DMS153 treated with DMSO at 0.1 percent for 48 hours (cell line): ENCODE data around the gene RNF220.

Experiments used
- DNase-seq: peaks from one replicate; lab custom pipeline; 2025; ENCODE audit not compliant: unreplicated experiment; lab: John Stamatoyannopoulos, UW

The RNF220 gene

DNA sequence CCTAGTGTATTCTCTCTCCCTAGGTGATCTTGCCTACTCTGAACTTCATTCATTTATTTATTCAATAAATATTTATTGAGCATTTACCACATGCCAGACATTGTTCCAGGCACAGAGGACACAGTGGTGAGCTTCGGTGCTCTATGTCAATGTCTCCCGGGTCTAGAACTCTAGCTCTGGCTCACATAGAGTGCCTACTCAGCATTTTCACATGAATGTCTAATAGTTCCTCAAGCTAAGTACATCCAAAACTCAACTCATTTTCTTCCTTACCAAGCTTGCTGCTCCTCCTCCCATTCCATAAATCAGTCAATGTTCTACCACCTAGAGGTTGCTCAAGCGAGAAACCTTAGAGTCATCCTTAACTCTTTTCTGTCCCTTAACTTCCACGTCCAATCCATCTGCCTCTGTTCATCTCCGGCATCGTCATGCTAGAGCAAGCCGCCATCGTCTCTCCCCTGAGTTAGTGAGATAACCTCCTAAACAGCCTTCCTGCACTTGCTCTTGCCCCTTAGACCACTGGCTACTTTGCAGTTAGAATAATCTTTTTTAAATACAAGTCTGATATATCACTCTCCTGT, 201.7 kb downstream of the RNF220 start:
- no peak for DNase-seq

DNA sequence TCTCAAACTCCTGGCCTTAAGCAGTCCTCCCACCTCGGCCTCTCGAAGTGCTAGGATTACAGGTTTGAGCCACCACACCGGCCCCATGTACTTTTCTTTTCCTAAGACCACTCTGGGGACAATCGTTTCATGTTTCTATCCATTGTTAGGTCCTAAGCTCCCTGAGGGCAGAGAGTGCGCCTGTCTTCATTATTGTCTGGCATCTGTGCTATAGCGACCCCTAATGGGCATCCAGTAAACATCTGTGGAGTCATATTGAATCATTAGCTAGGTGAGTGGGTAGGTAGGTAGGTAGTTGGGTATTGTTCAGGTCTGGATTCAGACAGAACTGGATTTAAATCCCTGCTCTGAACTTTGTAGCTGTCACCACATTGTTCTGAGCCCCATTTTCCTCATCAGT, 203.1 kb downstream of the RNF220 start:
- DNase-seq: no peak

DNA sequence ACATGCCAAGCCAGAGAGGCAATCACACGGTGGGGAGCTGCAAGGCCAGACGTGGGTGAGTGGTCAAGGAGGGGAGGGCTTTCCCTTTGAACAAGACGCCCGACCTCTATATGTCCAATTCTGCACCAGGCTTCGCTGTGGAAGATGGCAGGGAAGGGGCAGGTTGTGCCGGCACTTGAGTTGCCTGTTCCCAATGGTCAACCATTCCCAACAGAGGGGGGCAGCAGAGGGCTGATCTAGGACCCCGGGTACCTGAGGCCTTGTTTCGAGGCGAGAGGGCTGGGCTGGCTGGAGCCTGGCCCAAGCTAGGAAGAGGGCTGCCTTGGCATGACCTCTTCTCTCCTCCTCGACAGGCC, 204.3 kb downstream of the RNF220 start:
- peak; percentile 40 for DNase-seq

DNA sequence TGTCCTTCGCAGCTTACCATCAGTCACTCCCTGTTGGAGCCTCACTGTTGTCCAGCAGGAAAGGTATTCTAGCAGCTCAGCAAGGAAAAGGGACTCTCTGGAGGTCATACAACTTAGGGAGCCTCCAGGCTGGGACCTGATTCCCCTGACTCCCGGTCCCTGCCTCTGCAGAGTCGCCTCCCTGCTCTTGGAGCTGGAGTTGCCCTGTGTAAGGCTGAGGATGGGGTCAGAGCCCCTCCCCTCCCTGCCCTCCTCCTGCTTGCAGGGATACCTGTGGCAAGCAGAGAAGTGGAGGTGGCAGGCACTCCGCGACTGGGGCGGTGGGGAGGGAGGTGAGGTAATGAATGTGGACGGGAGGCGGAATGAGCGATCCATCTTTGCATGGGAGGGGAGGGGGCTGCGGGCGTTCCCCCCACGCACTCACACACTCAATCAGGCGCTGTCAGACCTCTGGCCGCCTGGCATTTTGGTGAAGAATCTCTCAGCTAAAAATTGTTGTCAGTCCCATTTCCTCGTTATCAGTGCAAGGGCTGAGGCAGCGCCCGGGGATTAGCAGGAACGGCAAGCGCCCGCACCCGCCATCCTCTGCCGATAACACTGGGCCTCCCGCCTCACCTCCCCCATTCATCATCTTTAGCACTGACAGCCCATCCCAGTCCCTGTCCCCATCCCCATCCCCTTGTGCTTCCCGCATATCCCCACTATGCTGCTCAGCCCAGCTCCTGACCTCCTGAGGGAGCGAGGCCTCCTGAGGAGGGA, 204.9 kb downstream of the RNF220 start:
- DNase-seq: no peak

DNA sequence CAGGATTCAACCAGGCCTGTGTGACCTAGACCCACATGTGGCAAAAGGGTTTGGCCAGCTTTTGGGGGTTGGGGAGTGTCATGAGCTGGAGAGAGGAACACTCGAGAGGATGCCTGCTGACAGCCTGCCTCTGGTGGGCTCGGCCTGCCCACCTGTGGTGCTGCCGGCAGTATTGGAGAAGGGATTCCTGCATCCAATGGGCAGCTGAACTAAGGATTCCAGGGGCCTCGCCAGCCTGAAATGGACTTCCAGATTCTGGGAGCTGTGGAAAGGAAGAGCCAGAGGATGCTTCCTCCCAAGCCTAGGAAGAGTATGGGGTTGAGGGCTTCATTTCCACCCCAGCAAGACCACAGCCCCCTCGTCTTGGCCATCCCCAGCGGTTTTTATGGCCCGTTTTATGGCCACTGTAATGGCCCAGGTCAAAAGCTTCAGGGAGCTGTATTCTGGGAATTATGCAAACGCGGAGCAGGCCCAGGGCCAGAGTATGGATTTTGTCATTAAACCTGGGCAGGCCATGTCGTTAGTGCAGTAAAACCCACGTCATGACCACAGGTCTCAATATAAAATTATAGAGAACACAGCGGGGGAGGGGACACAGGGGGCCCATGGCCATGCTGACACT, 205.6 kb downstream of the RNF220 start:
- DNase-seq: no peak

DNA sequence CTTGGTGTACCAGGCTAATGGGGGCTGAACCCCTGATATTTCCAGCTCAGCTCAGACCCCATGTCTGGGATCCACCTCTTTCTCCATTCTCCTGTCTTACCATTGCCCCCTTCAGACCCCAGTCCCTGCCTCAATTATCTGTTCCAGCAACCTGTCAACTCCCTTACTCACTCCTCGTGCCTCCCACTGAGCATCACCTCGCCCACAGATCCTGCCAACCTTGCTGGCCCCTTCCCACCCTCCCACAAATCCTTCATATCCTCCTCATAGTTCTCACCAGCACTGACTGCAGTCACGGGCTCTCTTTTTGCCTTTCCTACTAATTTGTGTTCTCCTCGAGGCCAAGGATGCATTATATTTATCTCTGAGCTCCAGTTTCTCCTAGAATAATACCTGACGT, 206.4 kb downstream of the RNF220 start:
- DNase-seq: no peak

DNA sequence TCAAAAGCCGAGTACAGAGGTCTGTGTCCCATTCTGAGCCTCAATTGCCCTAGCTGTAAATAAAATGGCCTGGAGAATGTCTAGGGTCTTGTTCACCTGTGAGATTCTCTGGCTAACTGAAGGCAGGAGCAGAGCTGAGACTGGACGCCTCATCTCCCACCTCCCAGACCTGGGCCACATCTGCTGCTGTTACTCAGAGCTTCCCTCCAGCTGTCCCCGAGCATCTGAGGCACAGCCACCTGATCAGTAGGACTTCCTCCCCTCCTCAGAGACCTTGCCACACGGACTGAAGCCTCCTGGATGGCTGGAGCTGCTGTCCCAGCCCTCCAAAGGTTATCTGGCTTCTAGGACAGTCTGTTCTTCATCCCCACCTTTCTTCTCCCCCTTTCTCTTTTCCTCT, 206.8 kb downstream of the RNF220 start:
- DNase-seq: no peak

DNA sequence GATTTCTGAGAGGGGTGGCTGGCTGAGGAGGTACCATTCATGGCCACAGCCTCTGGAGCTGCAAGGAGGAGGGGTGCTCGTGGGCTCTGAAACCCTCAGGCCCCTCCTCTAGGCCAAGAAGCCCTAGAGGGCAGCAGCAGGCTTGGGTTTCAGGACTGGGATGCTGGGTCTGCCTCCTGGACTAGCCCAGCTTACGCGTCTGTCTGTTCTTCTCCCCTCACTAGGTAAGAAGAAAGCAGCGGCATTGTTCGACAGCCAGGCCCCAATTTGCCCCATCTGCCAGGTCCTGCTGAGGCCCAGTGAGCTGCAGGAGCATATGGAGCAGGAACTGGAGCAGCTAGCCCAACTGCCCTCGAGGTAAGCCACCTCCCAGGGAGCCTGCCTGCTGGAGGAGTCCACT, 208.9 kb downstream of the RNF220 start:
- no peak for DNase-seq

DNA sequence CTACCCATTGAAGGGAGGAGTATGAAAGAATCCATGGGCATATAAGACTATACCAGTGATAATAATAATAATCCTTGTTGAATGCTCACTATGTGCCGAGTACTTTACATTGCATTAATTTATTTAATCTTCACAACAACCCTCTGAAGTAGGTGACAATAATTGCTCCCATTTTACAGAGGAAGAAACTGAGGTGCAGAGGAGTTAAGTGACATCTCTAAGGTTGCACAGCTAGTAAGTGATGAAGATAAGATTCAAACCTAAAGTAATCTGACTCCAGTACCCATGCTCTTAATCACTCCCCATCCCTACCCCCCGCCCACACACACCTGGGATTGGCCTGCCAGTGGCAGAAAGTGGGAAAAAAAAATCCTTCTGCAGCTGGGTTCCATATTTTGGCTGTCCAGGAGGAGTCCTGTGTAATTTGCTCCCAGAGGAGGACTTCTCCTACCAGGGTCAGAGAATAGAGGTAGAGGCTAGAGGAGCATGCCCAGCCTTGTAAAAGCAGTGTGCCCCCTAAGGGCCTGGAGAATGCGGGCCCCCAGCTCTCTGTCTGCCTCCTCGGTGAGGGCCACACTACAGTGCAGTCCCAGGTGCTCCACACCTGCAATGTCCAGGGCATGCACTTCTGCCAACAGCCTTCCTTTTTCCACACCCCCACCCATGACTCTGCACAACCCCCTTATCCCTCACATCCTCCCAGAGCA, 211.4 kb downstream of the RNF220 start:
- DNase-seq: no peak

DNA sequence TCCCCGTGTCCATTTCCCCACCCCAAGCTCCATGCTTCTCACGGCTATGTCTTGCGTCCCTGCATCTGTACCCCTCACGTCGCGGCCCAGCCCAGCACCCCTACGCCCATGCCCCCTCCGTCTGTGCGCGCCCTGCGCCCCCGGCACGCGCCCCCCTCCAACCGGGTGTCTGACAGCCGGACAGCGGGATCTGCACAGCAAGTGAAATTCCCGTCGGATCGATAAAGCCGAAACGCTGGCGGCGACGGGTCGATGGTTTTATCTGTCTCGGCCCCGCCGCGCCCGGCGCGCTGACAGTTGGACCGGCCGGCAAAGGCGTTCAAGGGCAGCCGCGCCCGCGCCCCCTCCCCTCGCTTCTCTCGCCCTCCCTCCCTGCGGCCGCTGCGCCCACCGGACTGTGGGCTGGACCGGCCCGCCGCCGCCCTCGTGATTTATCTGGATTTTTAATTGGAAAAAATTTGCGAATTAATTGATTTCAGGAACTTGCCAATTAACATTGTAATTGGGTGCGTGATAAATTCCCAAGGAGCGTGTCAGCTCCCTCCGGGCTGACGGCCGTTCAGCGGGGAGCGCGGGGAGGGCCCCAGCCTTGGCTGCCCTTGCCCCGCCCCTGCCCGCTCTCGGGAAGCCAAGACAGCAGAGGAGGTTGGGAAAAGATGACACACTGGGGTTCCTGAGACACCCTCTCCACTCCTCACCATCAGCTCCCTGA, 212.1 kb downstream of the RNF220 start:
- DNase-seq: no peak

DNA sequence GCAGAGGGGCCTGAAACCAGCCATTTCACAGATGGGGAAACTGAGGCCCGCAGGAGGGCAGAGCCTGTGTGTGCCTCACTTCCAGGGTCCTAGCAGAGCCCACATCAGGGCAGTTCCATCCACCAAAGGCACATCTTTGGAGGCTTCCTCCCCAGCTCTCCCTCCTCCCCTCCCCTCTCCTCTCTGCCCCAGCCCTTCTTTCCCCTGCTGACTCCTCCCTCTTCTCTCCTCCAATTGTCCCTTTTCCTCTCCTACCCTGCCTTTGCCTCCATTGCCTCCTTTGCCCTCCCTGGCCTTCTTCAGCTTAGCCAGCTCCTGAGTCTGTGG, 212.6 kb downstream of the RNF220 start:
- no peak for DNase-seq

DNA sequence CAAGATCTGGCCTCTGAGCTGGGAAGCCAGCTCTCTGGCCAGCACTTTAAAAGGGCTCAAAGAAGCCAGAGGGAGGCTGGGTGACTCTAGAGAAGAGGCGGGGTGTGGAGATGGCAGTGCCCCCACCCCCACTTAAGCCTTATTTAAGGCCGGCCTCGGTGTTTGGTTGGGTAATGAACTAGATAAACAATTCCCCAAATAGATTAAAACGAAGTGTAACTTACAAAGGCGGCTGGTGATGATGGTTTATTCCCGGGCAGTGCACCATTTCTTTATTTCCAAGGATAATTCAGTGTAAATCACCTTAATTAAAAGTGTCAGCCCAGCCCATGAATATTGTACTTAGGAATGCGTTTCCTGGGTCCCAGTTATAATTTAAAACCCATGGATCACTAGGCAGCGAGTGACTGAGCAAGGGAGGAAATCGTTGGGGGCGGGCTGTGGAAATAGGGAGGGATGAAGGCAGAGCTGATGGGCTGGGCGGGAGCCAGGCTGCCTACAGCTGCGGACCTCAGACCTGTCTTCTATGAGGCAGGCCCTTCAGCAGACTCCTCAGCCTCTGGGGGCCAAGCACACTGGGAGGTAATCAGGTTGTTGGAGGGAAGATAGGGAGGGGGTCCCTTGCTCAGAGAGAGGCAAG, 214.3 kb downstream of the RNF220 start:
- no peak for DNase-seq

DNA sequence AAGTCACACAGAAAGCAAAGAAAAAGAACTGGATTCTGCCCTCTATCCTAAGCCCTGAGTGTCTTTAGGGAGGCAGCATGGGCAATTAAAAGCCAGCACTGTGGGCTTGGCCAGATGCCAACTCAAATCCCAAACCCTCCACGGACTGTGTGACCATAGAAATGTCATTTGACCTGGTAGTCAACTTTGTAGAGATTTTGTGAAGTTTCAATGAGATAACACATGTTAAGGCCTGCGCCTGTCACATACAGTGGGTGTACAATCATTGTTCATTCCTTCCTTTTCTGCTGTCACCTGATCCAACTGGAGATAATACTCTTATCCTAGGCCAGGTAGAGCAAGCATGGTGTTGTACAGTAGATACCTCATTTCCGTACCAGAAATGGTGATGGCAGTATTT, 215.0 kb downstream of the RNF220 start:
- DNase-seq: no peak

DNA sequence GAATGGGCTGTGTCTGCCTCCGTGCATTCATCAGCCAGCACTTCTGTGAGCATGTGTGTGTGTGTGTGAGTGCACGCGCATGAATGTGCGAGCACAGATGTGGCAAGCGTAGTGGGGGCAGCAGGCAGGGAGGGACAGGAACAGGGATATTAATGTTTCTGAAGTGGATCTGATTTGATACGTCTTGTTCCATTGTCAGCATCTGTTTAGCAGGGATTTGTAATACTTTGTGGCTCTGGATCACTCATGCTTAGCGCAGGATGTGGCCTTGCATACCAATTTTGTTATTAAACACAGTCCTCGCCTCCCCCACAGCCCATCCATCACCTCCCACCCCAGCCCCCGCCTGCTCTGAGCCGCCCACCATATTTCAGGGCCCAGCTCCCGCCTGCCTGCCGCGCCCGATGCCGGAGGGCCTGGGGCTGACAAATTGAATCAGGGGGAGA, 216.8 kb downstream of the RNF220 start:
- no peak for DNase-seq

DNA sequence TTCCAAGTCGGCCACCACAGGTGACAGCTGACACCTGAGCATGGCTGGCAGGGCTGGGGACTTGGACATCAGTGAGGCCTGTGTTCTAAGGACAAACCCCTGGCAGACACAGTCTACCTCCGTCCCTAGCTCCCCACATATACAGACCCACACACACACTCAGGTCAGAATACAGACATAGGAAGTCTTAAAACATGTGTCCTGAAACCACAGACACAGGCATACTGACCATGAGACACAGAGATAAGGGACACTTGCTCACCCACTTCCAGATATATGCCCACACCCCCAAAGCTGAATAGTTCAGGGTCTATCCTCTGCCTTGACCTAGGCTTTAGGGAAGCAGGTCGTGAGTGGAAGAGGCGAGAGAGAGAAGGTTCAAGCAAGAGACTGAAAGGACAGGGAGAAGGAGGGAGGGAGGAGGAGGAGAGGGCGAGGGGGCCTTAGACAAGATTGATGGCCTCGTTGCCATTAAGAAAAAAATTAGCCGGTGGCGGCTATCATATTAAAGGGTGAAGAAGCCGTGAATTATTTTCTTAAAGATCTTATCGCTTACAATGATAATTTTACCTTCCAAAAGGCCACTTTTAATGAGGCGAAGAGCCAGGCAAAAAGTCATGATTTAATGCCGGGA, 219.3 kb downstream of the RNF220 start:
- DNase-seq: no peak

DNA sequence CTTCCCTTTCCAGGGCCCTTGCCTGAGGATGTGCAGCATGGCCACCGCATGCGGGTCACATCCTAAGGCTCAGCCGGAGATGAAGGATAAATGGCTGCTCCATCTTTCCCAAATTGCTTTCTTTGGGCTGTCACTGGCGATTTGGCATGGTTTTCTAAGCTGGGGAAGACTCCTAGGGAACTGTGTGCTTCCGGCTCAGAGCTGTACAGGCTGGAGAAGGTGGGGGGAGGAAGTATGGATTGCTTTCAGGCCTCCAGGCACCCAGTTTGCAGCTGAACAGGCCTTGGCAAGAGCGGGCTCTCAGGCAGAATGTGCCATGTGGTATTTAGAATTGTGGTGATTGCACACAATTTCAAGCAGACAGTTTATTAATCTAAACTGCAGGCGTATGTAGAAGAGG, 220.3 kb downstream of the RNF220 start:
- no peak for DNase-seq

DNA sequence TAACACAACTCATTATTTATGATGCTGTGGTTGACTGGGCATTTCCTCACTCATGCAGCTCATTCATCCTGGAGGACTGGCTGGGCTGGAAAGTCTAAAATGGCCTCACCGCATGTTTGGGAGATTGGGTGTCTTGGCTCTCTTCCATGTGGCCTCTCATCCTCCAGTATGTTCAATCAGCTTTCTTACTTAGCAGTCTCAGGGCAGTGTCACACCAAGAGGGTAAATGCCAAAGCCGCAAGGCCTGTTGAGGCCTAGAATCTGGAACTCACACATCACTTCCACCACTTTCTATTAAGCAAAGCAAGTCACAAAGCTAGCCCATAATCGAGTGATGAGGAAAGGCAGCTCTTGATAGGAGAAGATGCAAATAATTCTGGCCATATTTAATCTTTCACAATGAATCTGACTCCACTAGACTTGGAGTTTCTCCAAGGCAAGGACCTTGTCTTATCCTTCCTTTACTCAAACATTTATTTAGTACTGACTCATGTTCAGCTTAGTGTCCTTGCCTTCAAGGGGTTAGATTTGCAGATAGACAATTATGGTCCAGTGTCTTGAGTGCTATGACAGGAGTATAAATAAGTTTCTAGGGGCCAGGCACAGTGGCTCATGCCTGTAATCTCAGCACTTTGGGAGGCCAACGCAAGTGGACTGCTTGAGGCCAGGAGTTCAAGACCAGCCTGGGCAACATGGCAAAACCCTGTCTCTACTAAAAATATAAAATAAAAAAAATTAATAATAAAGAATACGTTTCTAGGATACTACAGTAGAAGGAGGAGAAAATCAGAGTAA, 224.1 kb downstream of the RNF220 start:
- no peak for DNase-seq

DNA sequence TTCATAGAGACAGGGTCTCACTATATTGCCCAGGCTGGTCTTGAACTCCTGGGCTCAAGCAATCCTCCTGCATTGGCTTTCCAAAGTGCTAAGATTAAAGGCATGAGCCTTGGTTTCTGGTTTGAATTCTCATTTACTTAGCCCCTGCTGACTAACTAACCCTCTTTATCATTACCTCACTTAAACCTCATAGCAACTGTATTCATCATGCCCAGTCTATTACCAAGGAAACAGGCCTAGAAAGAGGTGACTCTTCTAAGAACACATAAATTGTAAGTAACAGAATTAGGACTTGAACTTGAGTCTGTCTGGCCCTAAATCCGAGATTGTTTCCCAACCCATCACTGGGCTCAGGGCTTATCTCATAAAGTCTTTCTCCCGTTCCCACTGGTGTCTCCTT, 225.1 kb downstream of the RNF220 start:
- no peak for DNase-seq

DNA sequence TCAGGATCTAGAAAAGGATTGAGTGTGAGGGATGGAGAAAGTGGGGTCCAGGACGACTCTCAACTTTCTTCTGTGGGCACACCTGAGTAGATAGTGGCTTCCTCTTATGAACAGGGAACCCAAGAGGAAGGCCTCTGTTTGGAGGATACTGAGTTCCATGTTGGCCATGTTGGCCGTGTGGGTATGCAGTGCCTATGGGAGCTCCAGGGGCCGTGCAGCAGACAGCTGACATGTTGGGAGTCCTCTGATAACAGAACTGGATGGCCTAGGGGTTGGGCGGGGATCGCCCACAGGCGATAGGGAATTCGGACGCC, 226.2 kb downstream of the RNF220 start:
- DNase-seq: no peak
